Measurements from ENCODE around the gene SART1. TPM values are rescaled to one million over a fixed set of nuclear protein-coding genes. Genes with fewer than 3 reads are reported as not detected.

The SART1 gene
- total RNA-seq, 1 donor from 2014 or later, result 45.9 TPM

DNA sequence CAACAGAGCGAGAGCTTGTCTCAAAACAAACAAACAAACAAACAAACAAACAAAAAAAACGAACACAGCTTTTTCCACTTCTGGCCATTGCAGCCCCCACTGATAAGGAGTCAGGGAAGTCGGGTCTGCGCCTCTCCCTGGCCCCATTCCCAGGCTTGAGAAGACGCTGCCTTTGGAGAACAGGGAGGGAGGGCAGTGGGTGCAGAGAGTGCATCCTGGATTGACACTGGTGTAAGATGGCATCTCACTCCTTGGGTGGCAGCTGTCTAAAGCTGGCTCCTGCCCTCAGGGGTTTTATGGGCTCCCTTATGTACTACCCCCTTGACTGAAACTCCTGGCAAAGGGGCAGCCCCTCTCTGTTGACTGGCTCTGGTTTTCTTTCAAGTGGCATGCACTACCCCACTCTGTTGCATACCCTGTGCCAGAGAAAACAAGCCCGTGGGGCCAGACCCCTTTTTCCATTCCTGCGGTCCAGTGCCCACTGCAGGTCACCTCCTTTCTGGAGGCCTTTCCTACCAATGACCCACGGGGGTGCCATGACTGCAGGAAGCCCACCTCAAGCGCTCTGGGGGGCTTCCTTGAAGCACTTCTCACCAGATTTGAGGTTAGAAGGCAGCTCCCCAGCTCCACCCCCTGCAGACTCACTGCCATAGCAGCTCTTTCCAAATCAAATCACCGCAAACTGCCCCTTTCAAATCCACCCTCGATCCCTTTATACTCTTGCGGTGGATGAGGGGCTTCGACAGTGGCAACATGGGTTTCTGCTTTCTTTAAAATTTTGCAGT lies 29.6 kb upstream of the SART1 start:
- H3K4me1 ChIP-seq (ENCODE audit: control insufficient read depth in 3 of 3, insufficient read depth in 3 of 3, low read length in 3 of 3), result no peaks in the 10 kb centered on the region
- no peak overlapping the region for H3K27ac ChIP-seq (ENCODE audit: low read depth, low read length)
- H3K36me3 ChIP-seq (ENCODE audit: control insufficient read depth in 3 of 3, insufficient read depth in 3 of 3, low read length in 3 of 3), result no peaks in the 10 kb centered on the region
- no peaks in the 10 kb centered on the region for H3K9me3 ChIP-seq (ENCODE audit: control insufficient read depth in 3 of 3, low read length in 3 of 3)
- peak overlapping the region in 1 of 3 donors; percentile 3 for H3K9ac ChIP-seq (ENCODE audit: low read depth in 1 of 3, low read length in 3 of 3)
- no peak overlapping the region for H3K4me3 ChIP-seq (ENCODE audit: low read length in 3 of 3)
- H3K27me3 ChIP-seq (ENCODE audit: control insufficient read depth in 3 of 3, insufficient read depth in 3 of 3, low read length in 3 of 3), result peaks cover 0 to 6% (median 0%) of the 10 kb centered on the region in 3 donors

DNA sequence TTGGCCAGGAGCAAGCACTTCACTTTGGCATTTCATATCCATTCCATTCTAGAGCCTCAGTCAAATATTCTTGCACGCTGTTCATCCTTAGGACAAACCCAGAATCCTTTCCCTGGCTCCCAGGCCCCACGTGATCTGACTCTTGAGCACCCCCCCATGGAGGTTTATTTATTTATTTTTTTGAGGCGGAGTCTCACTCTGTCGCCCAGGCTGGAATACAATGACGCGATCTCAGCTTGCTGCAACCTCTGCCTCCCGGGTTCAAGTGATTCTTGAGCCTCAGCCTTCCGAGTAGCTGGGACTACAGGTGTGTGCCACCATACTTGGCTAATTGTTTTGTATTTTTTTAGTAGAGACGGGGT lies 29.0 kb upstream of the SART1 start:
- Histone ChIP-seq H3K27me3 (ENCODE audit: control insufficient read depth in 3 of 3, insufficient read depth in 3 of 3, low read length in 3 of 3) (peaks cover 0 to 9% (median 0%) of the 10 kb centered on the region in 3 donors), H3K9me3 (ENCODE audit: control insufficient read depth in 3 of 3, low read length in 3 of 3) (no peaks in the 10 kb centered on the region), H3K4me3 (ENCODE audit: low read length in 3 of 3) (no peak overlapping the region)

DNA sequence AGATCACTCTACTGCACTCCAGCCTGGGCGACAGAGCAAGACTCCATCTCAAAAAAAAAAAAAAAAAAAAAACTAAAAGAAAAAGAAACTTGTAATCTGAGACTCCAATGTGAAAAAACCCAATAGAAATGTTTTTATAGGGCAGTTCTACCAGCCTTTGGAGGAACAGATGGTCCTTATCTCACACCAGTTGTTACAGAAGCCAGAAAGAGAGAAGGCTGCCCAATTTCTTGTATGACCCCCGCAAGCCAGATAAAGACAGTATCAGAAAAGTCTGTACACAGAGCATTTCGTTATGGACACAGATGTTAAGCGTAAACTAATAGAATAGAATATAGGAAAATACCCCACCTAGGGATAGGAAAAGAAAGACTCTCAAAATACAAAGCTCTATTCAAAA lies 27.5 kb upstream of the SART1 start:
- Histone ChIP-seq H3K9ac (ENCODE audit: low read depth in 1 of 3, low read length in 3 of 3) (no peak overlapping the region), H3K27me3 (ENCODE audit: control insufficient read depth in 3 of 3, insufficient read depth in 3 of 3, low read length in 3 of 3) (peaks cover 0 to 21% (median 0%) of the 10 kb centered on the region in 3 donors), H3K9me3 (ENCODE audit: control insufficient read depth in 3 of 3, low read length in 3 of 3) (no peaks in the 10 kb centered on the region), H3K36me3 (ENCODE audit: control insufficient read depth in 3 of 3, insufficient read depth in 3 of 3, low read length in 3 of 3) (no peaks in the 10 kb centered on the region), H3K4me1 (ENCODE audit: control insufficient read depth in 3 of 3, insufficient read depth in 3 of 3, low read length in 3 of 3) (no peaks in the 10 kb centered on the region), H3K4me3 (ENCODE audit: low read length in 3 of 3) (no peak overlapping the region), H3K27ac (ENCODE audit: low read depth, low read length) (no peak overlapping the region)

More for the DNA sequence above, 29.0 kb upstream of the SART1 start:
- H3K4me1 ChIP-seq (ENCODE audit: control insufficient read depth in 3 of 3, insufficient read depth in 3 of 3, low read length in 3 of 3), result no peaks in the 10 kb centered on the region
- H3K36me3 ChIP-seq (ENCODE audit: control insufficient read depth in 3 of 3, insufficient read depth in 3 of 3, low read length in 3 of 3), result no peaks in the 10 kb centered on the region
- H3K9ac ChIP-seq (ENCODE audit: low read depth in 1 of 3, low read length in 3 of 3), result no peak overlapping the region
- H3K27ac ChIP-seq (ENCODE audit: low read depth, low read length), result no peak overlapping the region

DNA sequence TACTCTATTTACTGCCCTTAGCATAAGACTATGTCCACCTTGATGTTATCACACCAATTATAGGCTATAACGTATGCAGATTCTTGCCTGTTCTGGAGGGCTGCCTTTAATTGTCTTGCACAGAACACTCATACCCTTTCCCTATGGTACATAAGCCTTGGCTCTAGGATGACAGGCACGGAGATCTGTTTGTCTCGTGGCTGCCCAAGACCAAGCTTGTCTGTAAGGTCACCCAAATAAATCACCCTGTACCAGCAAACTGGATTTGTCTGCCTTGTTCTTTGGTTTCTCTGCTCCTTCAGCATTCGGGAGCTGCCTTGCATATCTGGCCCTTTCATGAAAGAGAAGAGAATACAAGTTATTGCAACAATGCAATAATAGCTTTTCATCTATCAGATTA lies 23.8 kb upstream of the SART1 start:
- peaks cover 0 to 25% (median 5%) of the 10 kb centered on the region in 3 donors for H3K27me3 ChIP-seq (ENCODE audit: control insufficient read depth in 3 of 3, insufficient read depth in 3 of 3, low read length in 3 of 3)
- H3K9ac ChIP-seq (ENCODE audit: low read depth in 1 of 3, low read length in 3 of 3), result no peak overlapping the region
- H3K4me3 ChIP-seq (ENCODE audit: low read length in 3 of 3), result no peak overlapping the region
- H3K27ac ChIP-seq (ENCODE audit: low read depth, low read length), result no peak overlapping the region
- no peaks in the 10 kb centered on the region for H3K36me3 ChIP-seq (ENCODE audit: control insufficient read depth in 3 of 3, insufficient read depth in 3 of 3, low read length in 3 of 3)
- no peaks in the 10 kb centered on the region for H3K9me3 ChIP-seq (ENCODE audit: control insufficient read depth in 3 of 3, low read length in 3 of 3)
- H3K4me1 ChIP-seq (ENCODE audit: control insufficient read depth in 3 of 3, insufficient read depth in 3 of 3, low read length in 3 of 3), result no peaks in the 10 kb centered on the region

DNA sequence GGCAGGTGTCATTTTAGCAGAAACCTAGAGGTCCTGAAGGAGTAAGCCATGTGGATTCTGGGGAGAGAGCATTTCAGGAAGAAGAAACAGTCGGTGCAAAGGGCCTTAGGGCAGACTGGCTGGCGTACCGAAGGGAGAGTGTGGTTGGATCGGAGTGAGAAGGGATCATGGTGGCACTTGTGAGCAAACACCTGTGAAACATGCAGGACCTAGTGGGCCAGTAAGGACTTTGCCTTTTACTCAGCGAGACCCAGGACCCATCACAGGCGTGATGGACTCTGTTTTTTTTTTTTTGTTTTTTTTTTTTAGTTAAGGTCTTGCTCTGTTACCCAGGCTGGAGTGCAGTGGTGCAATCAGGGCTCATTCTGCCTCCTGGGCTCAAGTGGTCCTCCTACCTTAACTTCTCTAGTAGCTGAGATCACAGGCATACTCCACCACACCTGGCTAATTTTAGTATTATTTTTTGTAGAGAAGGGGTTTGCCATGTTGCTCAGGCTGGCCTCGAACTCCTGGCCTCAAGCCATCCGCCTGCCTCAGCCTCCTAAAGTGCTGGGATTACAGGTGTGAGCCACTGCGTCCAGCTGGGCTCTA lies 19.7 kb upstream of the SART1 start:
- Histone ChIP-seq H3K27me3 (ENCODE audit: control insufficient read depth in 3 of 3, insufficient read depth in 3 of 3, low read length in 3 of 3) (peaks cover 0 to 19% (median 6%) of the 10 kb centered on the region in 3 donors), H3K4me1 (ENCODE audit: control insufficient read depth in 3 of 3, insufficient read depth in 3 of 3, low read length in 3 of 3) (no peaks in the 10 kb centered on the region), H3K9ac (ENCODE audit: low read depth in 1 of 3, low read length in 3 of 3) (peak overlapping the region in 1 of 3 donors; percentile 30), H3K36me3 (ENCODE audit: control insufficient read depth in 3 of 3, insufficient read depth in 3 of 3, low read length in 3 of 3) (no peaks in the 10 kb centered on the region), H3K27ac (ENCODE audit: low read depth, low read length) (no peak overlapping the region), H3K4me3 (ENCODE audit: low read length in 3 of 3) (no peak overlapping the region), H3K9me3 (ENCODE audit: control insufficient read depth in 3 of 3, low read length in 3 of 3) (no peaks in the 10 kb centered on the region)

DNA sequence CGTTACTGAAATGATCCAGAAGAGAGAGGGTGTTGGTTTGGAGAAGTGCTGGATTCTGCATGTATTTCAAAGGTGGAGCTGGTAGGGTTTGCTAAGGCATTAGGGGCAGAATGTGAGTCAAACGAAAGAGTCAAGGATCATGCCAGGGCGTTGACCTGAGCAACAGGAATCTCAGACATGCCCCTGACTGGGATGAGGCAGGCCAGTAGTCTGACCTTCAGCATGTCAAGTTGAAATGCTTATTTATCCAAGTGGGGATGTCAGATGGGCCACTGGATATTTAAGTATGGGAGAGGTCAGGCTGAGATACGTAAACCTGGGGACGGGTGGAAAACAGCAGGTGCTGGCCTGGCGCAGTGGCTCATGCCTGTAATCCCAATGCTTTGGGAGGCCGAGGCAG lies 19.0 kb upstream of the SART1 start:
- Histone ChIP-seq H3K36me3 (ENCODE audit: control insufficient read depth in 3 of 3, insufficient read depth in 3 of 3, low read length in 3 of 3) (no peaks in the 10 kb centered on the region), H3K9me3 (ENCODE audit: control insufficient read depth in 3 of 3, low read length in 3 of 3) (no peaks in the 10 kb centered on the region), H3K9ac (ENCODE audit: low read depth in 1 of 3, low read length in 3 of 3) (no peak overlapping the region), H3K4me3 (ENCODE audit: low read length in 3 of 3) (no peak overlapping the region), H3K27me3 (ENCODE audit: control insufficient read depth in 3 of 3, insufficient read depth in 3 of 3, low read length in 3 of 3) (peaks cover 0 to 21% (median 13%) of the 10 kb centered on the region in 3 donors), H3K27ac (ENCODE audit: low read depth, low read length) (no peak overlapping the region), H3K4me1 (ENCODE audit: control insufficient read depth in 3 of 3, insufficient read depth in 3 of 3, low read length in 3 of 3) (no peaks in the 10 kb centered on the region)

DNA sequence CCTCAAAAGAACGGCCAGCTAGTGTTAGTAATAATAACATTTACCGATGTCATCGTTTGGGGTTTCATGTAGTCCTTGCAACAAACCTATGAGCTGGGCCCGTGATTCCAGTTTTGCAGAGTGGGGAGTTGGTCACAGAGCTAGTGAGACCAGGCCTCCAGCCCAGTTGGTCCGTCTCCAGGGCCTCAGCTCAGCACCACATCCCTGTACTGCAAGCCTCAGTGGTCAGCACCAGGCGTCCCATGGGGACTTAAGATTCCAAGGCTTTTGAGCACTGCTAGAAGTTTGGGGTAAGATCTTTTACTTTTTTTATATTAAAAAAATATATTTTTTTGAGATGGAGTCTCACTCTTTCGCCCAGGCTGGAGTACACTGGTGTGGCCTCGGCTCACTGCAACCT lies 17.3 kb upstream of the SART1 start:
- H3K27me3 ChIP-seq (ENCODE audit: control insufficient read depth in 3 of 3, insufficient read depth in 3 of 3, low read length in 3 of 3), result peaks cover 0 to 16% (median 14%) of the 10 kb centered on the region in 3 donors
- no peak overlapping the region for H3K27ac ChIP-seq (ENCODE audit: low read depth, low read length)
- no peak overlapping the region for H3K9ac ChIP-seq (ENCODE audit: low read depth in 1 of 3, low read length in 3 of 3)
- H3K9me3 ChIP-seq (ENCODE audit: control insufficient read depth in 3 of 3, low read length in 3 of 3), result no peaks in the 10 kb centered on the region
- H3K4me1 ChIP-seq (ENCODE audit: control insufficient read depth in 3 of 3, insufficient read depth in 3 of 3, low read length in 3 of 3), result no peaks in the 10 kb centered on the region
- H3K4me3 ChIP-seq (ENCODE audit: low read length in 3 of 3), result no peak overlapping the region
- no peaks in the 10 kb centered on the region for H3K36me3 ChIP-seq (ENCODE audit: control insufficient read depth in 3 of 3, insufficient read depth in 3 of 3, low read length in 3 of 3)

DNA sequence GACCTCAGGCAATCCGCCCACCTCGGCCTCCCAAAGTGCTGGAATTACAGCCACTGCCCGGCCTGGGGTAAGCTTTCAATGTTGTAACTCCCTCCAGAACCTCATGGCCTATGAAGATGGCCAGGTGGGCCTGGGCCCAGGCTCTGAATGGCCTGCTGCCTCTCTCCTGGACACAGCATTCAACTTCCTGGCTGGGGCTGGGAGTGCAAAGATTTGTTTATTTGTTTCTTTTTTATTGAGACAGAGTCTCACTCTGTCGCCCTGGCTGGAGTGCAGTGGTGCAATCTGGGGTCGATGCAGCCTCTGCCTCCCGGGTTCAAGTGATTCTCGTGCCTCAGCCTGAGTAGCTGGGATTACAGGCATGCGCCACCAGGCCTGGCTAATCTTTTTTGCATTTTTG lies 16.8 kb upstream of the SART1 start:
- H3K9ac ChIP-seq (ENCODE audit: low read depth in 1 of 3, low read length in 3 of 3), result no peak overlapping the region
- no peaks in the 10 kb centered on the region for H3K9me3 ChIP-seq (ENCODE audit: control insufficient read depth in 3 of 3, low read length in 3 of 3)
- H3K27me3 ChIP-seq (ENCODE audit: control insufficient read depth in 3 of 3, insufficient read depth in 3 of 3, low read length in 3 of 3), result peaks cover 0 to 16% (median 14%) of the 10 kb centered on the region in 3 donors
- no peaks in the 10 kb centered on the region for H3K4me1 ChIP-seq (ENCODE audit: control insufficient read depth in 3 of 3, insufficient read depth in 3 of 3, low read length in 3 of 3)
- no peak overlapping the region for H3K27ac ChIP-seq (ENCODE audit: low read depth, low read length)
- no peak overlapping the region for H3K4me3 ChIP-seq (ENCODE audit: low read length in 3 of 3)
- H3K36me3 ChIP-seq (ENCODE audit: control insufficient read depth in 3 of 3, insufficient read depth in 3 of 3, low read length in 3 of 3), result no peaks in the 10 kb centered on the region

DNA sequence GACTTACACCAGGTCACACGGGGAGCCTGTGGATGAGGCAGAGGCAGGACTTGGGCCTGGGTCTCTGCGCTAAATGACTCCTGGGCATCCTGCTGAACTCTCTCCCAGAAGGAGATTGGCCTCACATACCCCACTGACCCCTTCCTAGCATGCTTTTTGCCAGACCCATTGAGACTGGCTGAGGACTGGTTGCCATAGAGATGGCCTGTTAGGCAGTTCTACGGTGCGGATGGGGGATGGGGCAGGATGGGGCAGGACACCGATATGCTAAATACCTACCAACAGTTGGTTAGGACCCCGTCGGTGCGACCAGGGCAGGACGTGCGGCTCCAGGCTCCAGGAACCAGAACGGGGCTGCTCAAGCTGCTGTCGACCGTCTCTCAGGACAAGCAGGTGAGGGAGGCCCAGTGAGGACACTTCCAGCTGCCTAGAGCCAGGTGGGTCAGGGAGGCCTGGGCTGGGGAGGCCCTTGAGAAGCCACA lies 16.1 kb upstream of the SART1 start, which contains the start of gene TSGA10IP:
Gene TSGA10IP, plus strand, starts transcription at position 51 of the 482 bp plus-strand sequence. Its CDS starts 196 bp downstream, at position 247.
- Histone ChIP-seq H3K27ac (ENCODE audit: low read depth, low read length) (no peak within 1 kb of the TSS), H3K4me3 (ENCODE audit: low read length in 3 of 3) (no peak within 1 kb of the TSS), H3K36me3 (ENCODE audit: control insufficient read depth in 3 of 3, insufficient read depth in 3 of 3, low read length in 3 of 3) (no peaks in the 10 kb centered on the region), H3K9me3 (ENCODE audit: control insufficient read depth in 3 of 3, low read length in 3 of 3) (no peaks in the 10 kb centered on the region), H3K4me1 (ENCODE audit: control insufficient read depth in 3 of 3, insufficient read depth in 3 of 3, low read length in 3 of 3) (no peaks in the 10 kb centered on the region), H3K27me3 (ENCODE audit: control insufficient read depth in 3 of 3, insufficient read depth in 3 of 3, low read length in 3 of 3) (peaks cover 0 to 16% (median 14%) of the 10 kb centered on the region in 3 donors), H3K9ac (ENCODE audit: low read depth in 1 of 3, low read length in 3 of 3) (no peak within 1 kb of the TSS)

DNA sequence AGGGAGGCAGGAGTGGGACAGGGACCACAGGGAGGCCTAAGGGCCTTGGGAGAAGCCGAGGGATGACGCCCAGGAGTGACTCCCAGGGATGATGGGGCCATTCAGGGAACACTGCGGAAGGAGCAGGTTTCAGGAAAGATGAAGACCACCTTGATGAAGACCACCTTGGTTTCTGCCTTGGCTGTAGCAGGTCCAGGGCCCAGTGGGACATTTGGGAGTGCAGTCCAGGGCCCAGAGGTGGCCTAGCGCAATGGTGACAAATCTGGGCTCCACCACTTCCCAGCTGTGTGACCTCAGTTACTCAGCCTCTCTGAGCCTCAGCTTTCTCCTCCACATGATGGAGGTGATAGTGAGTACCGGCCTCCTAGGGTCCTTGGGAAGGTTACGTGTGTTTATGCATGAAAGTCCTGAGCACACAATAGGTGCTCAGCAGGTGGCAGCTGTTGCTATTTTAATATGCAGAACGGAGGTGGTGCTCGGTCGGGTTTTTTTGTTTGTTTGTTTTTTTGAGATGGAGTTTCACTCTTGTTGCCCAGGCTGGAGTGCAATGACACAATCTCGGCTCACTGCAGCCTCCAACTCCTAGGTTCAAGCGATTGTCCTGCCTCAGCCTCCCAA lies 15.5 kb upstream of the SART1 start:
- Histone ChIP-seq H3K4me1 (ENCODE audit: control insufficient read depth in 3 of 3, insufficient read depth in 3 of 3, low read length in 3 of 3) (no peaks in the 10 kb centered on the region), H3K4me3 (ENCODE audit: low read length in 3 of 3) (no peak overlapping the region), H3K27me3 (ENCODE audit: control insufficient read depth in 3 of 3, insufficient read depth in 3 of 3, low read length in 3 of 3) (peaks cover 0 to 15% (median 13%) of the 10 kb centered on the region in 3 donors), H3K36me3 (ENCODE audit: control insufficient read depth in 3 of 3, insufficient read depth in 3 of 3, low read length in 3 of 3) (no peaks in the 10 kb centered on the region), H3K9me3 (ENCODE audit: control insufficient read depth in 3 of 3, low read length in 3 of 3) (no peaks in the 10 kb centered on the region), H3K27ac (ENCODE audit: low read depth, low read length) (no peak overlapping the region), H3K9ac (ENCODE audit: low read depth in 1 of 3, low read length in 3 of 3) (no peak overlapping the region)
